Lung microvascular endothelial cell (primary cell): ENCODE data around the gene RASIP1. TPM values are rescaled to one million over a fixed set of nuclear protein-coding genes. Genes with fewer than 3 reads are reported as not detected.
"Not testable (repeated sequence)": the region's sequence is repeated elsewhere in the genome, so short reads cannot be mapped to it uniquely, and the experiment has no call there.

Experiments used
- DNase-seq, 2 donors: peaks; one replicate each; pipeline versions ENCODE4 v3.0.0 to v3.0.0-alpha.2; 2010; ENCODE audit warnings: low read depth in 2 of 2
- total RNA-seq: library from RNA; depleted of rRNA; stranded (reverse); fragments of >200 nt; gene quantifications from 2 replicates; pipeline ENCODE4 v1.2.1, GENCODE V29; 2014

RASIP1 gene, protein sequence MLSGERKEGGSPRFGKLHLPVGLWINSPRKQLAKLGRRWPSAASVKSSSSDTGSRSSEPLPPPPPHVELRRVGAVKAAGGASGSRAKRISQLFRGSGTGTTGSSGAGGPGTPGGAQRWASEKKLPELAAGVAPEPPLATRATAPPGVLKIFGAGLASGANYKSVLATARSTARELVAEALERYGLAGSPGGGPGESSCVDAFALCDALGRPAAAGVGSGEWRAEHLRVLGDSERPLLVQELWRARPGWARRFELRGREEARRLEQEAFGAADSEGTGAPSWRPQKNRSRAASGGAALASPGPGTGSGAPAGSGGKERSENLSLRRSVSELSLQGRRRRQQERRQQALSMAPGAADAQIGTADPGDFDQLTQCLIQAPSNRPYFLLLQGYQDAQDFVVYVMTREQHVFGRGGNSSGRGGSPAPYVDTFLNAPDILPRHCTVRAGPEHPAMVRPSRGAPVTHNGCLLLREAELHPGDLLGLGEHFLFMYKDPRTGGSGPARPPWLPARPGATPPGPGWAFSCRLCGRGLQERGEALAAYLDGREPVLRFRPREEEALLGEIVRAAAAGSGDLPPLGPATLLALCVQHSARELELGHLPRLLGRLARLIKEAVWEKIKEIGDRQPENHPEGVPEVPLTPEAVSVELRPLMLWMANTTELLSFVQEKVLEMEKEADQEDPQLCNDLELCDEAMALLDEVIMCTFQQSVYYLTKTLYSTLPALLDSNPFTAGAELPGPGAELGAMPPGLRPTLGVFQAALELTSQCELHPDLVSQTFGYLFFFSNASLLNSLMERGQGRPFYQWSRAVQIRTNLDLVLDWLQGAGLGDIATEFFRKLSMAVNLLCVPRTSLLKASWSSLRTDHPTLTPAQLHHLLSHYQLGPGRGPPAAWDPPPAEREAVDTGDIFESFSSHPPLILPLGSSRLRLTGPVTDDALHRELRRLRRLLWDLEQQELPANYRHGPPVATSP
- total RNA-seq, result 51.4 and 74.0 TPM in 2 replicates

- peak; percentile 65 to 71 for DNase-seq
Observed at GRCh38 chr19:48740164-48740972, at the start of gene RASIP1. Gene RASIP1 (minus strand): TSS chr19:48740610. CDS start chr19:48740282, 328 bp downstream.

DNA sequence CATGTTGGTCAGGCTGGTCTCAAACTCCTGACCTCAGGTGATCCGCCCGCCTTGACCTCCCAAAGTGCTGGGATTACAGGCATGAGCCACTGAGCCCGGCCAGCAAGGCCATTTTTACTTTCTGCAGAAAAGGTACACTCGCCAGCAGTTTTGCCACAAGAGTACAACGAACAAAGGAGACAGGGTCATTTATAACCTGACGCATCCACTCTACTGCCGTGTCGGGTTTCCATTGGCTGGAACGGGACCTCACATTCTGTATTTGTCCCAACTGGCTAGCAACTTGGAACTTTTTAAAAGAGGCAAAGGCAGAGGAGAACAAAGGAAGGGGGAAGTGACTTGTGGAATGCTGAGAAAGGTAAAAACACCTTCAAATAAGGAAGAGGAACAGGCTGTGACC lies 46.9 kb upstream of the RASIP1 start:
- DNase-seq, result not testable (repeated sequence)

DNA sequence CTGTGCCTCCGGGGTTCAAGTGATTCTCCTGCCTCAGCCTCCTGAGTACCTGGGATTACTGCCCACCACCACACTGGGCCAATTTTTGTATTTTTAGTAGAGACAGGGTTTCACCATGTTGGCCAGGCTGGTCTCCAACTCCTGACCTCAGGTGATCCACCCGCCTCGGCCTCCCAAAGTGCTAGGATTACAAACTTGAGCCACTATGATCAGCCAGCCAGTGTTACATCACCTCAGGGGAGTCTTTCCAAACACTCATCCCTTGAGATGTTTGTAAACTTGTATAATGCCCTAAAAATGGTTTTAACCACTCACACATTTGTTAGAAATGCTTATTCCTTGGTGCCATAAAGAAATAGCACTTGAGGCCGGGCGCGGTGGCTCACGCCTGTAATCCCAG lies 46.0 kb upstream of the RASIP1 start:
- DNase-seq, result not testable (repeated sequence)

DNA sequence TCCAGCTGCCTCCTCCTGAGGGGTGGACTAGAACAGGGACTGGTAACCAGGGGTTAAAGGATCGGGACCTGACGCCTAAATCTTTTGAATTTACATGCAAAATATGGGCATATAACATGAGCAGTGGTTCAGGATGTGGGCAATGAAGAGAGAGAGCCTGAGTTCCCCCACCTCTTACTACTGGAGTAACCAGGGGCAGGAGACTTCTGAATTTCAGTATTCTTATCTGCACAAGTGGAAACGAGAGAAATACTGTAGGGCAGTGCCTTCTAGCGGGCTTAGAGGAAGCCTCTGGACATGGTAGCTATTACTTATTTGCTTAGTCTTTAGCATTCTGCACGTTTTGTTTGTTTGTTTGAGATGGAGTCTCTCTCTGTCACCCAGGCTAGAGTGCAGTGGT lies 44.1 kb upstream of the RASIP1 start:
- DNase-seq, result peak in 1 of 2 donors; percentile 40

DNA sequence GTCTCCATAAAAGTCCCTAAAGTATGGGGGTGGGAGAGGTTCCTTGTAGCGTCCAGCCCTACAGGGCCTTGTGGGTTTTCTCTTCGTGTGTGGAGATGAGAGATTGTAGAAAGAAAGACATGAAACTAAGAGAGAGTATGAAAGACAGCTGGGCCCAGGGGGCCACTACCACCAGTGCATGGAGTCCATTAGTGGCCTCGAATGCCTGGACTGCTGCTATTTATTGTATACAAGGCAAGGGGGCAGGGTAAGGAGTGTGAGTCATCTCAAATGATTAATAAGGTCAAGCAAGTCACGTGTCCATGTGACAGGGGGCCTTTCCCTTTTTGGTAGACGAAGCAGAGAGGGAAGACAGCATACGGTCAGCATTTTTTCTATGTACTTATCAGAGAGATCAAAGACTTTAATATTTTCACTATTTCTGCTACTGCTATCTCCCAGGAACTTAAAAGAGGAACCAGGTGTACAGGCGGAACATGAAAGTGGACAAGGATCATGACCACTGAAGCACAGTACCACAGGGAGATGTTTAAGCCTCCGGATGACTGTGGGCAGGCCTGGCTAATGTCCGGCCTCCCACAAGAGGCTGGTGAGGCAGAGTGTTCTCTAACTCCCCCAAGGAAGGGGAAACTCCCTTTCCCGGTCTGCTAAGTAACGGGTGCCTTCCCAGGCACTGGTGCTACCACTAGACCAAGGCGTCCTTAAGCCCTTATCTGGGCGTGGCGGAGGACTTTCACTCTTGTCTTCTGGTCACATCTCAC lies 40.4 kb upstream of the RASIP1 start:
- DNase-seq, result peak in 1 of 2 donors; percentile 80

DNA sequence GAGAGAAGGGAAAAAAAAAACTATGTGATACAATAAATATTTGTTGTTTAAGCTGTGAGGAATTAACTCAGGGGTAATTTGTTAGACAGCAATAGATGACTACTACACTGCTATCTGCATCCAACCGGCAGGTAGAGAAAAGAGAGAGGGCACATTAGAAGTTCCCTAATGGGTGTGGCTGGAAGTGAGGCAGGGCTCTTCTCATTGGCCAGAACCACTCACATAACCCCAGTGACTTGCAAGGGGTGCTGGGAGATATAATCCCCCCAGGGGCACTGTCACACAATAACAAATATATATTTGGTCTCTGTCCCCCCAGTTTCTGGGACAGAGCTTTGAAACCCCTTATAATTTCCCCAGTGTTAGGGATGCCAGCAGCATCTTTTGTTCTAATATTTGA lies 39.2 kb upstream of the RASIP1 start:
- no peak for DNase-seq

GRCh38 chr19:48777720-48778119 lies 37.3 kb upstream of the RASIP1 start:
- no peak for DNase-seq

GRCh38 chr19:48777139-48777538 lies 36.7 kb upstream of the RASIP1 start:
- no peak for DNase-seq

DNA sequence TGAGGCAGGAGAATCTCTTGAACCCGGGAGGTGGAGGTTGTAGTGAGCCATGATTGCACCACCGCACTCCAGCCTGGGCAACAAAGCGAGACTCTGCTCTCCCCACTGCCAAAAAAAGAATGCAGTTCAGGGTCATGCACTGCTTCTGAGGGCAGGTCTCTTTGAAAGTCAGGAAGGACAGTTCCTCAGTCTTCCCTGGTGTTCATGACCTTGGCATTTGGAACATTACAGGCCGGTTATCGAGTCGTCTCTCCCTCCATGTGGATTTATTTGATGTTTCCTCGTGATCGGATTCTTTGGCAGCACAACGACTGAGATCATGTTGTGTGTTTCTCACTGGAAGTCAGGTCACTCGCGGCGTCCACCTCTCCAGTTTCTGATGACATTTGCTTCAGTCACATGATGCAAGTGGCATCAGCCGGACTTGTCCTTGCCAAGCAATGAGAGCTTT lies 32.1 kb upstream of the RASIP1 start:
- peak; percentile 37 to 93 for DNase-seq

DNA sequence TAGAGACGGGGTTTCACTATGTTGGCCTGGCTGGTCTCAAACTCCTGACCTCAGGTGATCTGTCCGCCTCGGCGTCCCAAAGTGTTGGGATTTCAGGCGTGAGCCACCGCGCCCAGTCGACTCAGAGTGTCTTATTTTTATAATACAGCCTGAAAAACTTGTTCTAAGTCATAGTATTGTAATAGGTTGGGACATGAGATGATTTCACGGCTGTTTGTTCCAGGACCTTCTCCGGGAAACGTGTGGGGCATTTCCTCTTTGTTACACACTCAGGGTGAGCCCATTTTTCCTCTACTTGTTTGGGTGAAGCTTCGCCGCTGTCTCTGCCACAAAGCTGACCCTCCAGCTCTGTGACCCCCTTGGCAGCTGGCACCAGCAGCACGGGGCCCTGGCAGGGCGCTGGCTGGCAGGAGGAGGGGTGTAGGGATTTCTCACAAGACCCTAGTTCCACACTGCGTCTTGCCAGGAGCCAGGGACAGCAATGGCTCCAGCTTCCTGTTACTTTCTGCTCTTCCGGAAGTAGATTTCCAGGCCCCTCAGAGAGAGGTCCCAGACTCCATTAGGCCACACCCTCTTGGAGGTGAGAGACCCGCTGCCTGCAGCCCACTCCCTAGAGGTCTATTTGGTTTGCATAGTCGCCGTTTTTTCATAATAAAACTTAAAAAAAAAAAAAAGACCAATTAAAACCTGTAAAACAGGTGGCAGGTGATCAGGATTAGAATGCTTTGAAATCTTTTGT lies 30.5 kb upstream of the RASIP1 start:
- no peak for DNase-seq

DNA sequence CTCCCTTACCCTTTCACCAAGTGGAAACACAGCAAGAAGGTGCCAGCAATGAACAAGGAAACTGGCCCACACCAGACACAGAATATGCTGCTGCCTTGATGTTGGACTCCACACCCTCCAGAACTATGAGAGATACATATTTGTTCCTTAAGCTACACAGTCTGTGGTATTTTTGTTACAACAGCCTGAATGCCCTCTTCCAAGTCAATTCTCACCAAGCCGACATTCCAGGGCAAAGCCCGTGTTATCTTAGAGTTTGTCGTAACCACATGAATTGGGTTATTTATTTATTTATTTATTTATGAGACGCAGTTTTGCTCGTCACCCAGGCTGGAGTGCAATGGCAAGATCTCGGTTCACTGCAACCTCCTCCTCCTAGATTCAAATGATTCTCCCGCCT lies 29.9 kb upstream of the RASIP1 start:
- no peak for DNase-seq

DNA sequence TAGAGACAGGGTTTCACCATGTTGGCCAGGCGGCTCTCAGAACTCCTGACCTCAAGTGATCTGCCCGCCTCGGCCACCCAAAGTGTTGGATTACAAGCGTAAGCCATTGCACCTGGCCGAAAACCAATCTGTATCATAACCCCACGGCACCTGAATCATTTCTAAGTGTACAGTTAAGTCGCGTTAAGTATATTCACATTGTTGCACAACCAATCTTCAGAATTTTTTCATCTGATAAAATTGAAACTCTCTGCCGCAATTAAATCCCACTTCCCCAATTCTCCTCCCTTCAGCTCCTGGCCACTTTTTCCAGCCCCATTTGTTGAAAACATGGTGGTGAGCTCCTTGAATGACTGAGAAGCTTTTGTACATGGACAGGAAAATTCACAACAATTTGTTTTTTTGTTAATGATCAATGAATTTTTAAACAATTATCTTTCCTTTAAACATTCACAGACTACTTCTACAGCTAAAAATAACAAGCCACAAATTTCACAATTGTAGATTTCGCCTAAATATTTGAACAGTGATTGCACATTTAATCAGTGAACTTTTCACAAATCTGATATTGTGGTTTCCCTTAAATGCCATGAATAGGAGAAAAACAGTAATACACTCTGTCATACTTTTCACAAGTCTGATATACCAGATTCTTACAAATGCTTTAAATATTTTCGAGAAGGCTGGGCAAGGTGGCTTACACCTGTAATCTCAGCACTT lies 28.7 kb upstream of the RASIP1 start:
- no peak for DNase-seq

DNA sequence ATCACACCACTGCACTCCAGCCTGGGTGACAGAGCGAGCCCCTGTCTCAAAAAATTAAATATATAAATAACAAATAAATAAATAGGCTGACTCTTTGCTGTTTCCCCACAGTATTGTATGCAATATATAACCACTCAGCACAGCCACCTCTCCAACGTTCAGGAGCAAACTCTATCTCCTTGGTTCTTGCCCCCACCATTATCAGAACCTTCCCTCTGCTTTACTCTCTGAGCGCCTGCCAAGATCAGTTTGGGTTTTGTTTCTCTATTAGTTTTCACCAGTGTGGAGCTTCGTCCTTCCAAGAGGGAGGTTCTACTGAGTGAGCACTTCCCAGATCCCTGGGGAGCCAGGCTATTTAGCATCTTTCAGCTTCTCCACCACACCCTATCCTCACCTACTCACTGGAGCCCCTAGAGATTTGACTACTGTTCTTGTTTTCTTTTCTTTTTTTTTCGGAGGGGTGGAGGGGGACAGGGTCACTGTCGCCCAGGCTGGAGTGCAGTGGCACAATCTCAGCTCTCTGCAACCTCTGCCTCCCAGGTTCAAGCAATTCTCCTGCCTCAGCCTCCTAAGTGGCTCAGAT lies 27.9 kb upstream of the RASIP1 start:
- DNase-seq, result not testable (repeated sequence)

DNA sequence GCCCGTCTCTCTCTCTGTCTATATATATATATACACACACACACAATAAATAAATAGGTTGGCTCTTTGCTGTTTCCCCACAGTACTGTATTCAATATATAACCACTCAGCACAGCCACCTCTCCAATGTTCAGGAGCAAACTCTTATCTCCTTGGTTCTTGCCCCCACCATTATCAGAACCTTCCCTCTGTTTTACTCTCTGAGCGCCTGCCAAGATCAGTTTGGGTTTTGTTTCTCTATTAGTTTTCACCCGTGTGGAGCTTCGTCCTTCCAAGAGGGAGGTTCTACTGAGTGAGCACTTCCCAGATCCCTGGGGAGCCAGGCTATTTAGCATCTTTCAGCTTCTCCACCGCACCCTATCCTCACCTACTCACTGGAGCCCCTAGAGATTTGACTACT lies 25.4 kb upstream of the RASIP1 start:
- DNase-seq, result not testable (repeated sequence)

DNA sequence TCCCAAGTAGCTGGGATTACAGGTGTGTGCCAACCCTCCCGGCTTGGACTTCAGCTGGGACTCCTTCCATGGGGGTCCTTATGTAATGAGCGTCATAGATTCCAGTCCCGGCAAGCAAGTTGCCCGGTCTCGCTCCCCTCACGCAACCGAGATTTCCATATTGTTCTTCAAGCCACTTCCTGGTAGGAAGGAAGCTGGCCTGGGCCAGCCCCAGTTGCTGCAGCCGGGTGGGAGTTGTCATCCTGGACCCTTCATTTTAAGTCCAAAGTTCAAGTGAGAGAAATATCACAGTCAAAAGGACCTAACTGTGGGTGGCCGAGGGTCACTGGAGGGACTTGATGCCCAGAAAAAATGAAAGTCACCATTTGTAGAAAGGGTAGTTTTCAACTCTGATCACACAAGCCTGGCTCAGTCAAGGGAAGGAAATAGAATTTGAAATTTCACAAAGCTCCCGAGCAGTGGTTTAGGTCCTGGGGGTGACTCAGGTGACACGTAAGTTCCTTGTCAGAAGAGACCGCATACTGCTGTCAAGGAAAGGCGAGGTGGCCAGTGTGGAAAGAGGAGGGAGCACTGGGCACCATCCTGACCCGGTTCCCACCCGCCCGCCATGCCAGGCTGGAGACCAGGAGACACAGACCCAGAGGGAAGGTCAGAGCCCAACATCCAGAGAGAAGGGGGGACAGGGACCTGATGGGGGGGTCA lies 20.2 kb upstream of the RASIP1 start:
- DNase-seq, result peak; percentile 62 to 74

- DNase-seq, result no peak
Observed at GRCh38 chr19:48757741-48758144, 17.3 kb upstream of the RASIP1 start.

- no peak for DNase-seq
Observed at GRCh38 chr19:48757089-48757675, 16.8 kb upstream of the RASIP1 start.

DNA sequence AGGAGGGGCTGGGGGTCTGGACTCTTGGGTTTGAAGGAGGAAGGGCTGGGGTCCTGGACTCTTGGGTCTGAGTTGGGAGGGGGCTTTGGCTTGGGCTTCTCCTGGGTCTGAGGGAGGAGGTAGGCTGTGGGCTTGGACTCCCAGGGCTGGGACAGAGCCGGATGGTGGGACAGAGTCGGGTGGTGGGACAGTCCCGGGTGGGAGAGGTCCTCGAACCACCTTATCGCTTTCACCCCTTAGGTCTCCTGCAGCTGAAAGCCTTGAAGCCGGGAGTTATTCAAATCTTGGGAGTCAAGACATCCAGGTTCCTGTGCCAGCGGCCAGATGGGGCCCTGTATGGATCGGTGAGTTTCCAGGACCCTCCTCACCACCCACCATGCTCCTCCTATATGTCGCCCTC lies 16.3 kb upstream of the RASIP1 start:
- DNase-seq, result no peak
